ENCODE data around the gene TRPM3.

TRPM3 gene

GRCh38 chr9:70635790-70636189 is 485.6 kb downstream of the TRPM3 start:
- no peak for TF ChIP-seq CTCF (IDR thresholded peaks at IDR 0.05; ENCODE audit: borderline replicate concordance, control extremely low read depth, extremely low read depth, insufficient read depth, missing control alignments)
- DNase-seq (ENCODE audit: low spot score) = no peak
- in situ Hi-C loops (cut with MboI; ENCODE audit: low sequenced_read_pairs, unreplicated experiment) = loop anchor here (25.0 kb wide), 2 partner anchors 377 to 627 kb away; no protein-coding TSS in a partner anchor

DNA sequence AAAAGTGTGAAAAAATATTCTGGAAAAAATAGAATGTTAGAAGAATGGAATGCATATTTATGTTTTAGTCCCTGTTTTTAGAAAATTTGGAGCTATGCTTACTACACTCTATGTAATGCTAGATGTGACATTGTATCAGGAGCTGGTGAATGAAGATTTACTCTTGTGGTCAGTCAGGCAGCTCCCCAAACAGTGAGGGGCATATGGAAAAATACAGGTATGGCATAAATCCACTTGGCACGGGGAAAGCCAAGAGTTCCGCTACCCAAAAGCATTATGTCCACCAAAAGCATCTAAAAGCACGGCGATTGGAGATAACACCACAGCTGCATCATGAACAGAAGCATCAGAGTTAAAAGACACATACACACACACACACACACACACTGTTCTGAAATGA is 486.7 kb downstream of the TRPM3 start:
- in situ Hi-C loops (cut with MboI; ENCODE audit: low sequenced_read_pairs, unreplicated experiment) = loop anchor here (25.0 kb wide), 2 partner anchors 378 to 628 kb away; no protein-coding TSS in a partner anchor
- DNase-seq (ENCODE audit: low spot score) = no peak
- no peak for TF ChIP-seq CTCF (IDR thresholded peaks at IDR 0.05; ENCODE audit: borderline replicate concordance, control extremely low read depth, extremely low read depth, insufficient read depth, missing control alignments)

DNA sequence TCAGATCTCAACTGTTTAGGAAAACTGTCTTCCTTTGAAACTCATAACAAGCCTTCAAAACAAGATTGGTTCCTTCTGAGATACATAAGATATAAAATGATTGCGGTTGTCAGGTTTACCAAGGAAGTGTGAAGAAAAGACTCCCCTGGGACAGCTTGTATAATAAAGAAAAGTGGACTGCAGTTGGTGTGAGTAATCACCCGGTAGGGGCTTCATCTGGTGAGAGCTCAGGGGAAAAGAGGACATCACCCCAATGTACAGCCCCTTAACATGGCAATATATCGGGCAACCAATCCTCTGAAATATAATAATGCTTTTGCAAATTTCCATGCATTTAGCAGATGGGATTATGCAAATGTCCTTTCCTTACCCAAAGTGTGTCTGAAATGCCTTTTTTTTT is 490.4 kb downstream of the TRPM3 start:
- DNase-seq (ENCODE audit: low spot score) = no peak
- no peak for TF ChIP-seq CTCF (IDR thresholded peaks at IDR 0.05; ENCODE audit: borderline replicate concordance, control extremely low read depth, extremely low read depth, insufficient read depth, missing control alignments)
- in situ Hi-C loops (cut with MboI; ENCODE audit: low sequenced_read_pairs, unreplicated experiment) = loop anchor here (25.0 kb wide), 2 partner anchors 381 to 631 kb away; no protein-coding TSS in a partner anchor

DNA sequence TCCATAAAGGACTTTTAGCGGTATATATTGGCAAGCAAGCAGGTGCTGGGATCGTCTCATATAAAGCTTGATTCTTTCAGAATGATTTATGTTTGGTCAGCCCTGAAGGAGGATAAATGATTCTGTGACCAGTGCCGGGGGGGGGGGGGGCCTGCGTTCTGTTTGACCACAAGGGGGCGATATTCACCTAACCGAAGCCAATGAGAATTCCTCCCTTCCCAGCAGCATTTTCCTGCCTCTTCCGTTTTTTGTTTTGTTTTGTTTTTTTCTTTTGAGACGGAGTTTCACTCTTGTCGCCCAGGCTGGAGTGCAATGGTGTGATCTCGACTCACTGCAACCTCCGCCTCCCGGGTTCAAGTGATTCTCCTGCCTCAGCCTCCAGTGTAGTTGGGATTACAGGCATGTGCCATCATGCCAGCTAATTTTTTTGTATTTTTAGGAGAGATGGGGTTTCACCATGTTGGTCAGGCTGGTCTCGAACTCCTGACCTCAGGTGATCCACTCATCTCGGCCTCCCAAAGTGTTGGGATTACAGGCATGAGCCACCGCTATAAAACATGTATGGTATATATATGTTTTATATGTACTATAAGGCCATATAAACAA is 492.2 kb downstream of the TRPM3 start:
- in situ Hi-C loops (cut with MboI; ENCODE audit: low sequenced_read_pairs, unreplicated experiment) = loop anchor here (25.0 kb wide), 2 partner anchors 383 to 633 kb away; no protein-coding TSS in a partner anchor
- peak; percentile 30 for DNase-seq (ENCODE audit: low spot score)

DNA sequence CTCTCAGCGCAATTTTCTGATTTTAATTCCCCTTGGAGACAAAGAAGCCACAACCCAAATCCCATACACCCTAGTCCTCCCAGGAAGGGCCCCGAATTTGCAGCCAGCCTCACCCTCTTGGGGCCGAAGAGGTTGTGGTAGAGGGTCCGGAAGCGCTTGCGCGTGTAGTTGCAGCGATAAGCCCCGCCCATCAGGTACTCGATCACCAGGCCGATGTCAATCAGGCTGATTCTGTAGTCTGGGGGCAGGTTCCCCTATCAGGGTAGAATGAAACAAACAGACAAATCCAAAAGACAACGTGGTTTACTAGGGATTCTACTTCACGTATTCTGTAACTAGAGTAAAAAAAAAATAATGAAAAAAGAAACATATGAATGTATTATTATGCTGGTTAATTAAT is 496.3 kb downstream of the TRPM3 start:
- no peak for DNase-seq (ENCODE audit: low spot score)
- in situ Hi-C loops (cut with MboI; ENCODE audit: low sequenced_read_pairs, unreplicated experiment) = loop anchor here (25.0 kb wide), 2 partner anchors 387 to 637 kb away; no protein-coding TSS in a partner anchor
- TF ChIP-seq CTCF (IDR thresholded peaks at IDR 0.05; ENCODE audit: borderline replicate concordance, control extremely low read depth, extremely low read depth, insufficient read depth, missing control alignments) = no peak

DNA sequence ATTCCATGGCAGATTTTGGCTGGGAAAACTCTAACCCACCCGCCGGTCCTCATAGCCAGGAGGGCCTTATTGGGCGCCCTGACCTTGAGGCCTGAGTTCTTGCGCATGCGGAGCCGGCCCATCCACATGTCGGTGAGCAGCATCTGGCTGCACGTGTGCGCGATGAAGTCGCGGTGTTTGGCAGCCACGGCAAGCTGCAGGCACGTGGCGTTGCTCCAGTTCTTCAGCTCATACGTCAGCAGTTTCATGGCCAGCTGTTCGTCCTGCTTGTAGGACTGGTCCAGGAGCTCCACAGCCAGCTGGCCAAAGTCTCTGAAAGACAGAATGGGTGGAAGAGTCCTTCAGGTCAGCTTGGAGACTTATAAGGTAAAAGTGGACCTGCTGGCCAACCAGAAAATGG is 502.6 kb downstream of the TRPM3 start:
- no peak for TF ChIP-seq CTCF (IDR thresholded peaks at IDR 0.05; ENCODE audit: borderline replicate concordance, control extremely low read depth, extremely low read depth, insufficient read depth, missing control alignments)
- no peak for DNase-seq (ENCODE audit: low spot score)
- in situ Hi-C loops (cut with MboI; ENCODE audit: low sequenced_read_pairs, unreplicated experiment) = no loop called here

GRCh38 chr9:70617033-70617828 is 504.2 kb downstream of the TRPM3 start:
- in situ Hi-C loops (cut with MboI; ENCODE audit: low sequenced_read_pairs, unreplicated experiment) = no loop called here
- TF ChIP-seq CTCF (IDR thresholded peaks at IDR 0.05; ENCODE audit: borderline replicate concordance, control extremely low read depth, extremely low read depth, insufficient read depth, missing control alignments) = no peak
- DNase-seq (ENCODE audit: low spot score) = no peak

Measured in GM13976 (cell line).